ENCODE results near the gene MLYCD.

Gene MLYCD

DNA sequence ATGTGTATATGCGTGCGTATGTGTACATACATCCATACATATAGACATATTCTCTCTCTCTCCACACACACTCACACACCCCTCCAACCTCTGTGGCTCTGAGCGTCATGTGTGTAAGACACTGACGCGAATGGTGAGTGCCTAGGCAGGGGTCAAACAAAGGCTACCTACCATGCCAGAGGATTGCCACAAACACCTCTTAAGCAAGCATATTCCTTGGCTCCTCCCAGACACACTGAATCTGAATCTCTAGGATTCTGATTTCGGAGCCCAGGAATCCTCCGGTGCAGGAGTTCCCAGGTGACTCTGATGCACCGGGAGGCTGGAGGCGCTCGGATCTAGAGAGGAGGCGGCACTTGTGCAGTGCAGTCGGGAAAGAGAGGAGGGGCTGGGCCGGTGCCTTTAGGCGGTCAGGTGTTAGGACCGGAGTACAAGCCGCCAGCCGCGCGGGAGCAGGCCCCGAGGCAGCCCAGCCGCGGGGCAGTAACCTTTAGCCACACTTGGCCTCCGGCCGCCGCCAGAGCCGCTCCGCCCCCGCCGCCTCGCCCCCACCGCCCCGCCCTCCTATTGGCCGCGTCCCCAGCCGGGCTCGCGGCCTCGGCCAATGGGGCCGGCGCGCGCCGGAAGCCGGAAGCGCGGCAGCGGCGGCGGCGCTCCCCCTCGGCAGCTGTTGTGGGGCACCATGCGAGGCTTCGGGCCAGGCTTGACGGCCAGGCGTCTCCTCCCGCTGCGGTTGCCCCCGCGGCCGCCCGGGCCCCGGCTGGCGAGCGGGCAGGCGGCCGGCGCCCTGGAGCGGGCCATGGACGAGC lies at the start of gene MLYCD:
TSS of gene MLYCD (plus strand) at position 653 of the 809 bp plus-strand sequence. CDS start at position 683, 30 bp downstream.
- peak within 1 kb of the TSS; percentile 62 for H3K4me3 ChIP-seq (ENCODE audit: low read depth, low read length)
- DNase-seq (ENCODE audit: low read depth) = peak; percentile 82
- TF ChIP-seq, protein P1, sequence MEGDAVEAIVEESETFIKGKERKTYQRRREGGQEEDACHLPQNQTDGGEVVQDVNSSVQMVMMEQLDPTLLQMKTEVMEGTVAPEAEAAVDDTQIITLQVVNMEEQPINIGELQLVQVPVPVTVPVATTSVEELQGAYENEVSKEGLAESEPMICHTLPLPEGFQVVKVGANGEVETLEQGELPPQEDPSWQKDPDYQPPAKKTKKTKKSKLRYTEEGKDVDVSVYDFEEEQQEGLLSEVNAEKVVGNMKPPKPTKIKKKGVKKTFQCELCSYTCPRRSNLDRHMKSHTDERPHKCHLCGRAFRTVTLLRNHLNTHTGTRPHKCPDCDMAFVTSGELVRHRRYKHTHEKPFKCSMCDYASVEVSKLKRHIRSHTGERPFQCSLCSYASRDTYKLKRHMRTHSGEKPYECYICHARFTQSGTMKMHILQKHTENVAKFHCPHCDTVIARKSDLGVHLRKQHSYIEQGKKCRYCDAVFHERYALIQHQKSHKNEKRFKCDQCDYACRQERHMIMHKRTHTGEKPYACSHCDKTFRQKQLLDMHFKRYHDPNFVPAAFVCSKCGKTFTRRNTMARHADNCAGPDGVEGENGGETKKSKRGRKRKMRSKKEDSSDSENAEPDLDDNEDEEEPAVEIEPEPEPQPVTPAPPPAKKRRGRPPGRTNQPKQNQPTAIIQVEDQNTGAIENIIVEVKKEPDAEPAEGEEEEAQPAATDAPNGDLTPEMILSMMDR (IDR thresholded peaks at IDR 0.05; ENCODE audit: insufficient read depth, low read depth, low read length, missing control alignments) = no peak

DNA sequence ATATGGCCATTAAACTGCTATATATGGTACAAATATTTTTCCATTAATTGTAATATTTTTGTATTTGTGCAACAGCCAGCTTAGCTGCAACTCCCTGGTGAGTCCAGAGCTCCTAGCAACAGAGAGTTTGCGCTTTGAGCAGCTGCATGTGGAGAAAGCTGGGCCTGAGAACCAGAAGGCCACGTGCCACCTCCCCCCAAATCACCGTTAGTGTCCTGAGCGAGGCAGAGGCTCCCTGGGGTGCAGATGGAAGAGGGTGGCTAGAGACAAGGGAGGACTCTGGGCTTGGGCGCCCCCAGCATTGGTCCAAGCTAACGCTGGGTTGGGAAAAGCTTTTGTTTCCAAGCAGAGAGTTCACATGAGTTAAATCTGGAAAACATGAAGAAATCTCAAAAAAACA lies 49.5 kb upstream of the MLYCD start:
- H3K4me3 ChIP-seq (ENCODE audit: low read depth, low read length) = no peak overlapping the region
- no peak for DNase-seq (ENCODE audit: low read depth)
- TF ChIP-seq, protein P1 (IDR thresholded peaks at IDR 0.05; ENCODE audit: insufficient read depth, low read depth, low read length, missing control alignments) = no peak

DNA sequence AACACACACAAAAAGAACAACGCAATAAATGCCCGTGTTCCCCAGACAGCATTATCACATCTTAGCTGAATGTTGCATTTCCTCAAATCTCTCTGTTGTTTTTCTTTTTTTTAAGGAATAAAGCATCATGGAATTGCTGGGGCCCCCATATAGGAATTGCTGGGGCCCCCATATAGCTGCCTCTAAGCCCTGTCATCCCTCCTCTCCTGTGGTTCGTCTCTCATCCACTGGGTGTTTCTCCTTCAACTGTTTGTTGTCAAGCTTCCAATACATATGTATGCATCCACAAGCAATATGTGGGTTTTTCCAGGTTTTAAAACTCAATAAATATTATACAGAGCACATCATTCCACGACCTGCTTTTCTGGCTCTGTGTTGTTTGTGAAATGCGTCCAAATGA lies 48.0 kb upstream of the MLYCD start:
- TF ChIP-seq, protein P1 (IDR thresholded peaks at IDR 0.05; ENCODE audit: insufficient read depth, low read depth, low read length, missing control alignments) = no peak
- DNase-seq (ENCODE audit: low read depth) = no peak
- no peak overlapping the region for H3K4me3 ChIP-seq (ENCODE audit: low read depth, low read length)

DNA sequence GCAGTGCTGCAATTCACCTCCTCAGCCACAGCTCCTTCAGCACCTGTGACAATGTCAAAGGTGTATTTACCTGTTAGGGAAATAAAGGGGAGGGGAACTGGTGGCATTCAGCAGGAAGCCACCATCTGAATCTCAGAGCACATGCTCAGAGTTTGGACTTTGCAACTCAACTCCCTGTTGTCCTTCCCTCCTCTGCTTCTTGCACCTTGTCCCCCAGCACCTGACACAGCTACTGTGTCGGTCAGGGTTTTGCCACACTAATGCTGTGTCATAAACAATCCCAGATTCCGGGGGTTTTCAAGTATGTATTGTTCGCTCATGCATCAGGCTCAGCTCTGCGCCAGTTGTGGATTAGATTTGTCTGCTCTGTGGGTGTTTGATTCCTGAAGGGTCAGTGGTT lies 47.4 kb upstream of the MLYCD start:
- no peak overlapping the region for H3K4me3 ChIP-seq (ENCODE audit: low read depth, low read length)
- TF ChIP-seq, protein P1 (IDR thresholded peaks at IDR 0.05; ENCODE audit: insufficient read depth, low read depth, low read length, missing control alignments) = no peak
- no peak for DNase-seq (ENCODE audit: low read depth)

DNA sequence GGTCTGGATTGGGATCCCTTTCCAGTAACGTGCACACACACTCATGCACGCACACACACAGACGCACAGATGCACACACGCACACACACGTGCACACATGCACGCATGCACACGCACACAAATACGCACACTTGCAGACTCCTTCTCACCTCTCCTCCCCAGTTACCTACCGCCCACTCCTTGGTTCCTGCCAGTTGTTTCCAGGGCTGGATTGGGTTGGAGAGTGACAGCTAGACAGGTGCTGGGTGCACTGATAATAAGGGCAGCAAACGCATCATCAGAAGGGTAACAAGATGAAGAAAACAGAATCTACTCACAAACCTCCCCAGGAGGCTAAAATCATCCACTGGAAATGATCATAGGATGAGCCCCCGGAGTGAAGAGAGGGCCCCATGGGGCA lies 46.1 kb upstream of the MLYCD start:
- no peak for DNase-seq (ENCODE audit: low read depth)
- no peak overlapping the region for H3K4me3 ChIP-seq (ENCODE audit: low read depth, low read length)
- TF ChIP-seq, protein P1 (IDR thresholded peaks at IDR 0.05; ENCODE audit: insufficient read depth, low read depth, low read length, missing control alignments) = no peak

DNA sequence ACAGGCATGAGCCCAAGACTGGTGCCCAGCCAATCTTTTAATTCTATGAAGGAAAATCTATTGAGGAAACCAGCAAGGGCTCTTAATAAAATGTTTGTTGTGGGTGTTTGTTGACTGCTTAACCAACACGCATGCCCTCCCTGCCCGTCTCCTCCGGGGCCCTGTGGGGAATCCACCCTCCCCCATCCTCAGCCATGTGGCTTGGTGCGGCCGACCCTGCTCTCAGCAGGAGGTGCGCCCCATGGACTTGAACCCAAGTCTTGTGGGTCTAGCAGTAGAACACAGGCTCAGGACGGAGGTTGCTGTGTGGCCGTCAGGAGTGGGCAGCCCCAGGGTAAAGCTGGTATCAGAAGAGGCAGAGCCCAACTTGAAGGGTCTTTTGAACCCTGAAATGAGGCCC lies 45.1 kb upstream of the MLYCD start:
- TF ChIP-seq, protein P1 (IDR thresholded peaks at IDR 0.05; ENCODE audit: insufficient read depth, low read depth, low read length, missing control alignments) = no peak
- no peak for DNase-seq (ENCODE audit: low read depth)
- H3K4me3 ChIP-seq (ENCODE audit: low read depth, low read length) = no peak overlapping the region

DNA sequence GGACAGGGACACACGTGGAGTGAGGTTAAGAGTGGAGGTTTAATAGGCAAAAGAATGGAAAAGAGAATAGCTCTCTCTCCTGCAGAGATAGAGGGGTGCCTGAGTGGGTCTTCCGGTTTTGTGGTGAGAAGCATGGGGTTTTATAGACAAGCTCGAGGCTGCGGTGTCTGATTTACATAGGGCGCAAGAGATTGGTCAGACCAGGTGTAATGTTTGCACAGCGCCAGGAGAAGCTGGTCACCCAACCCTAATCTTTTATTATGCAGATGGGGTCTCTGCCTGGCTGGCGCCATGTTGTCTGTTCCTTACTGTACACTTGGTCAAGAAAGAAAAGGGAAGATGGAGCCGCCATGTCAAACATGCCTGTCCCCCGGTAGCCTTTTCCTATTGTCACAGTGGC lies 44.5 kb upstream of the MLYCD start:
- no peak overlapping the region for H3K4me3 ChIP-seq (ENCODE audit: low read depth, low read length)
- TF ChIP-seq, protein P1 (IDR thresholded peaks at IDR 0.05; ENCODE audit: insufficient read depth, low read depth, low read length, missing control alignments) = no peak
- DNase-seq (ENCODE audit: low read depth) = no peak

Measured in GM12865 (cell line).